BJ (cell line): ENCODE data around the gene GIT2. TPM values are rescaled to one million over a fixed set of nuclear protein-coding genes. Genes with fewer than 3 reads are reported as not detected.

Source experiments
- CTCF ChIA-PET: fragments of 350-600 bp; formaldehyde crosslinking; extraction: SDS; loops from one replicate; lab custom pipeline; 2021; ENCODE audit warnings: antibody characterized with exemption, inconsistent platforms; lab: Yijun Ruan, JAX
- POLR2A ChIA-PET: fragments of 300-600 bp; sonication (Branson Sonifier 250); formaldehyde crosslinking; extraction: SDS; loops from one replicate; lab custom pipeline; 2021; ENCODE audit warnings: antibody characterized with exemption; lab: Charles Lee
- DNase-seq: peaks from one replicate; pipeline ENCODE4 v3.0.0-alpha.2; 2011; ENCODE audit warnings: low read depth
- H3K27me3 ChIP-seq: 2 replicates; pipeline ENCODE4 v1.6.0; 2011; ENCODE audit warnings: low read length; ENCODE audit not compliant: control insufficient read depth, insufficient read depth
- H3K36me3 ChIP-seq: 2 replicates; pipeline ENCODE4 v1.5.1; 2011; ENCODE audit warnings: low read length; ENCODE audit not compliant: control insufficient read depth, insufficient read depth
- H3K4me3 ChIP-seq: 2 replicates; pipeline ENCODE4 v1.5.1; 2011; ENCODE audit warnings: low read depth, mild to moderate bottlenecking, control low read depth, low read length
- CTCF ChIP-seq: IDR thresholded peaks from 2 replicates; pipeline ENCODE4 v1.5.1; 2011; ENCODE audit warnings: low read depth, mild to moderate bottlenecking, control low read depth, inconsistent platforms, low read length, moderate library complexity; ENCODE audit not compliant: insufficient read depth
- polyA plus RNA-seq: library from polyadenylated mRNA; depleted of rRNA; stranded (reverse); fragments of >200 nt; gene quantifications from 2 replicates; pipeline ENCODE4 v1.2.3, GENCODE V29; 2011

GIT2 gene
- polyA plus RNA-seq, 1 experiment, result 49.0 TPM

- CTCF ChIA-PET, result interaction anchor here (0.5 to 2.3 kb wide), 4 partner anchors 9 to 137 kb away, joined by 3 to 9 read pairs (median 3); no protein-coding TSS in a partner anchor
- POLR2A ChIA-PET, result no interaction called here
- H3K27me3 ChIP-seq, result no peaks in the 10 kb centered on the region
- H3K36me3 ChIP-seq, result peaks cover 8% of the 10 kb centered on the region
- no peak for DNase-seq
- no peak overlapping the region for H3K4me3 ChIP-seq
- no peak for TF ChIP-seq CTCF
Measured at GRCh38 chr12:109952873-109953272, 43.3 kb downstream of the GIT2 start.

GRCh38 chr12:109952160-109952858 lies 43.9 kb downstream of the GIT2 start:
- DNase-seq, result no peak
- H3K4me3 ChIP-seq, result no peak overlapping the region
- H3K36me3 ChIP-seq, result peaks cover 8% of the 10 kb centered on the region
- POLR2A ChIA-PET, result no interaction called here
- CTCF ChIA-PET, result interaction anchor here (0.5 to 2.3 kb wide), 5 partner anchors 9 to 138 kb away, joined by 3 to 9 read pairs (median 3); no protein-coding TSS in a partner anchor
- H3K27me3 ChIP-seq, result no peaks in the 10 kb centered on the region
- no peak for TF ChIP-seq CTCF

DNA sequence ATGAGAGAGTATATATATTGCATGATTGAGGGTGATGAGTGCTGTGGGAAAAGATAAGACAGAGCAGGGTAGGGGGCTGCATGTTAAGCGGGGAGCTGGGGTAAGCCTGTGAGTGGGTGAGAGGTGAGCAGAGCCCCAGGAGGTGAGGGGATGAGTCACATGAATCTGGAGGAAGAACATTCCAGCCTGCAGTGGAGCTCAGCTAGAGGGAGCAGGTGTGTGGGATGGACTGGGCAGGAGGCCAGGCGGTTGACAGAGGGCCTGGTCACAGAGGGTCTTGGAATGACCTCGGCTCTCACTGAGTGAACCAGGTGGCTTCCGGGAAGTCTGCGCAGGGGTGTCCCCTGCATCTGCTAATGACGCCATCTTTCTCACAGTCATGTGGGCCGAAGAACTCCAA lies 44.4 kb downstream of the GIT2 start:
- peak; percentile 20; the same call in 1 of the 2 replicates for TF ChIP-seq CTCF
- Histone ChIP-seq H3K27me3 (no peaks in the 10 kb centered on the region), H3K36me3 (peaks cover 8% of the 10 kb centered on the region), H3K4me3 (no peak overlapping the region)
- POLR2A ChIA-PET, result no interaction called here
- no peak for DNase-seq
- CTCF ChIA-PET, result interaction anchor here (0.9 to 1.4 kb wide), 2 partner anchors 38 to 65 kb away, joined by 3 to 4 read pairs; no protein-coding TSS in a partner anchor

DNA sequence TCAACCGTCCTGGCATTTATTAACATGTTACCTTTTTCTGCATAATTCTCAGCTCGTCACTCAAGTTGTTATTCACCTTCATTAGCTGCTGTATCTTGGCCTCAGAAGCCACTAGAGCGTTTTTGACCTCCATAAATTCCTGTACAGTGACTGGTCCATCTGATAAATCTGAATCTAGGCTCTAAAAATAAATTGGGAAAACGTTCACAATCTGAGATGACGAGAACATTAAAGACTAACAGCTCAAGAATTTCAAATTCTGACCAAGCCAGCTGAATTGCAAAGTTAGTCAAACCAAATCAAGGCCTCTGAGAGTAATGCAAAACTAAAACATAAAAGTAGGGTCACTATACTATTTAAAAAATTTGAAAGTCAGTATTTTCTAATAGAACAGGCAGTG lies 45.0 kb downstream of the GIT2 start:
- DNase-seq, result peak; percentile 89
- POLR2A ChIA-PET, result interaction anchor here (0.6 to 0.8 kb wide), 2 partner anchors 18 to 329 kb away, joined by 3 read pairs; no protein-coding TSS in a partner anchor
- CTCF ChIA-PET, result interaction anchor here (1.4 to 1.8 kb wide), 2 partner anchors 10 to 38 kb away, joined by 4 read pairs; no protein-coding TSS in a partner anchor
- TF ChIP-seq CTCF, result no peak
- Histone ChIP-seq H3K36me3 (peaks cover 8% of the 10 kb centered on the region), H3K4me3 (no peak overlapping the region), H3K27me3 (no peaks in the 10 kb centered on the region)

- CTCF ChIA-PET, result interaction anchor here (1.4 to 1.8 kb wide), 2 partner anchors 9 to 39 kb away, joined by 4 read pairs; no protein-coding TSS in a partner anchor
- H3K36me3 ChIP-seq, result peaks cover 8% of the 10 kb centered on the region
- POLR2A ChIA-PET, result interaction anchor here (0.6 to 0.8 kb wide), 2 partner anchors 17 to 329 kb away, joined by 3 read pairs; no protein-coding TSS in a partner anchor
Measured at GRCh38 chr12:109950625-109951024, 45.5 kb downstream of the GIT2 start.

More at GRCh38 chr12:109950625-109951024, 45.5 kb downstream of the GIT2 start:
- no peak overlapping the region for H3K4me3 ChIP-seq
- H3K27me3 ChIP-seq, result no peaks in the 10 kb centered on the region
- no peak for TF ChIP-seq CTCF
- no peak for DNase-seq
